ENCODE results near the gene RANBP1. TPM values are rescaled to one million over a fixed set of nuclear protein-coding genes. Genes with fewer than 3 reads are reported as not detected.

RANBP1 gene
- total and polyA plus RNA-seq, 9 of the 15 experiments (the other 6 are each of a cell fraction or from before 2014, with no cell fraction given): 162 to 2,891 (median 1,289) TPM

- TF ChIP-seq ARID3B (CRISPR knock-in tag; IDR thresholded peaks at IDR 0.05; ENCODE audit: borderline replicate concordance) (peak; percentile 84; the same call in 1 of the 2 replicates), CTCFL (IDR thresholded peaks at IDR 0.05; ENCODE audit: borderline replicate concordance, insufficient read depth, low read depth, low read length, poor library complexity, severe bottlenecking) (no peak), ZNF3 (CRISPR knock-in tag; IDR thresholded peaks at IDR 0.05) (no peak), TEAD4 (IDR thresholded peaks at IDR 0.05; ENCODE audit: low read length) (peak; percentile 78), TEAD4 (CRISPR knock-in tag; IDR thresholded peaks at IDR 0.05; ENCODE audit: borderline replicate concordance) (no peak), PHF8 (IDR thresholded peaks at IDR 0.05; ENCODE audit: borderline replicate concordance, low read length) (peak; percentile 72; the same call in 1 of the 2 replicates), SNRNP70 (optimal IDR thresholded peaks at IDR 0.05; ENCODE audit: low read depth, low read length) (no peak)
- TF ChIP-seq, protein P1, sequence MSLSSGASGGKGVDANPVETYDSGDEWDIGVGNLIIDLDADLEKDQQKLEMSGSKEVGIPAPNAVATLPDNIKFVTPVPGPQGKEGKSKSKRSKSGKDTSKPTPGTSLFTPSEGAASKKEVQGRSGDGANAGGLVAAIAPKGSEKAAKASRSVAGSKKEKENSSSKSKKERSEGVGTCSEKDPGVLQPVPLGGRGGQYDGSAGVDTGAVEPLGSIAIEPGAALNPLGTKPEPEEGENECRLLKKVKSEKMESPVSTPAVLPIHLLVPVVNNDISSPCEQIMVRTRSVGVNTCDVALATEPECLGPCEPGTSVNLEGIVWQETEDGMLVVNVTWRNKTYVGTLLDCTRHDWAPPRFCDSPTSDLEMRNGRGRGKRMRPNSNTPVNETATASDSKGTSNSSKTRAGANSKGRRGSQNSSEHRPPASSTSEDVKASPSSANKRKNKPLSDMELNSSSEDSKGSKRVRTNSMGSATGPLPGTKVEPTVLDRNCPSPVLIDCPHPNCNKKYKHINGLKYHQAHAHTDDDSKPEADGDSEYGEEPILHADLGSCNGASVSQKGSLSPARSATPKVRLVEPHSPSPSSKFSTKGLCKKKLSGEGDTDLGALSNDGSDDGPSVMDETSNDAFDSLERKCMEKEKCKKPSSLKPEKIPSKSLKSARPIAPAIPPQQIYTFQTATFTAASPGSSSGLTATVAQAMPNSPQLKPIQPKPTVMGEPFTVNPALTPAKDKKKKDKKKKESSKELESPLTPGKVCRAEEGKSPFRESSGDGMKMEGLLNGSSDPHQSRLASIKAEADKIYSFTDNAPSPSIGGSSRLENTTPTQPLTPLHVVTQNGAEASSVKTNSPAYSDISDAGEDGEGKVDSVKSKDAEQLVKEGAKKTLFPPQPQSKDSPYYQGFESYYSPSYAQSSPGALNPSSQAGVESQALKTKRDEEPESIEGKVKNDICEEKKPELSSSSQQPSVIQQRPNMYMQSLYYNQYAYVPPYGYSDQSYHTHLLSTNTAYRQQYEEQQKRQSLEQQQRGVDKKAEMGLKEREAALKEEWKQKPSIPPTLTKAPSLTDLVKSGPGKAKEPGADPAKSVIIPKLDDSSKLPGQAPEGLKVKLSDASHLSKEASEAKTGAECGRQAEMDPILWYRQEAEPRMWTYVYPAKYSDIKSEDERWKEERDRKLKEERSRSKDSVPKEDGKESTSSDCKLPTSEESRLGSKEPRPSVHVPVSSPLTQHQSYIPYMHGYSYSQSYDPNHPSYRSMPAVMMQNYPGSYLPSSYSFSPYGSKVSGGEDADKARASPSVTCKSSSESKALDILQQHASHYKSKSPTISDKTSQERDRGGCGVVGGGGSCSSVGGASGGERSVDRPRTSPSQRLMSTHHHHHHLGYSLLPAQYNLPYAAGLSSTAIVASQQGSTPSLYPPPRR (CRISPR knock-in tag; IDR thresholded peaks at IDR 0.05; ENCODE audit: borderline replicate concordance): no peak
- TF ChIP-seq, protein P2, sequence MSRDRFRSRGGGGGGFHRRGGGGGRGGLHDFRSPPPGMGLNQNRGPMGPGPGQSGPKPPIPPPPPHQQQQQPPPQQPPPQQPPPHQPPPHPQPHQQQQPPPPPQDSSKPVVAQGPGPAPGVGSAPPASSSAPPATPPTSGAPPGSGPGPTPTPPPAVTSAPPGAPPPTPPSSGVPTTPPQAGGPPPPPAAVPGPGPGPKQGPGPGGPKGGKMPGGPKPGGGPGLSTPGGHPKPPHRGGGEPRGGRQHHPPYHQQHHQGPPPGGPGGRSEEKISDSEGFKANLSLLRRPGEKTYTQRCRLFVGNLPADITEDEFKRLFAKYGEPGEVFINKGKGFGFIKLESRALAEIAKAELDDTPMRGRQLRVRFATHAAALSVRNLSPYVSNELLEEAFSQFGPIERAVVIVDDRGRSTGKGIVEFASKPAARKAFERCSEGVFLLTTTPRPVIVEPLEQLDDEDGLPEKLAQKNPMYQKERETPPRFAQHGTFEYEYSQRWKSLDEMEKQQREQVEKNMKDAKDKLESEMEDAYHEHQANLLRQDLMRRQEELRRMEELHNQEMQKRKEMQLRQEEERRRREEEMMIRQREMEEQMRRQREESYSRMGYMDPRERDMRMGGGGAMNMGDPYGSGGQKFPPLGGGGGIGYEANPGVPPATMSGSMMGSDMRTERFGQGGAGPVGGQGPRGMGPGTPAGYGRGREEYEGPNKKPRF (IDR thresholded peaks at IDR 0.05; ENCODE audit: low read depth, low read length): no peak
Observed at GRCh38 chr22:20116951-20117632, 1.2 kb downstream of the RANBP1 start, which contains the start of gene TRMT2A (continued).

All from K562 (cell line).